ENCODE data around the gene POLR1C. TPM values are rescaled to one million over a fixed set of nuclear protein-coding genes. Genes with fewer than 3 reads are reported as not detected.

POLR1C gene
- total and polyA plus RNA-seq, 7 donors = 17.5 to 64.5 (median 24.7) TPM

DNA sequence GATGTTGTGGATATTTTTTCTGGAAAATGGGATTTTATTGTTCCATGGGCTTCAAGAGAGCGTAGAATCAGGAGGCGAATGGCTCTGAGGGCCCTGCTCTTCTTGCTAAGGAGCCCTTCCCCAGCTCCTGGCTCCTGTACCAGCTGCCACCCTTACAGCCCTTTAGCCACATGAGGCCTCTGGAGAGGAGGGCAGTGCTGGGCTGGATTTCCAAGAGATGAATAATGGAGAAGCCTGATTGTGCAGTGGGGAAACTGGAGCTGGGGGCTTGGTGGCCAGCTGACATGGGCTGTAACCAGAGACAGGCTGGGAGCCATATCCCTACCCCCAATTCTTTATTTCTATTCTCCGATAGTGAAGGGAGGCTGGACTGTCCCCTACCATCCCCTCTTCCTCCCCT lies 16.0 kb upstream of the POLR1C start:
- H3K4me3 ChIP-seq = no peak overlapping the region
- WGBS, 3 donors = 96 to 98% (median 96%) methylated on average over 3 of the region's 3 CpGs
- H3K4me1 ChIP-seq = peaks cover 16% of the 10 kb centered on the region
- ATAC-seq (no peak), DNase-seq (no peak)
- TF ChIP-seq, protein P1, sequence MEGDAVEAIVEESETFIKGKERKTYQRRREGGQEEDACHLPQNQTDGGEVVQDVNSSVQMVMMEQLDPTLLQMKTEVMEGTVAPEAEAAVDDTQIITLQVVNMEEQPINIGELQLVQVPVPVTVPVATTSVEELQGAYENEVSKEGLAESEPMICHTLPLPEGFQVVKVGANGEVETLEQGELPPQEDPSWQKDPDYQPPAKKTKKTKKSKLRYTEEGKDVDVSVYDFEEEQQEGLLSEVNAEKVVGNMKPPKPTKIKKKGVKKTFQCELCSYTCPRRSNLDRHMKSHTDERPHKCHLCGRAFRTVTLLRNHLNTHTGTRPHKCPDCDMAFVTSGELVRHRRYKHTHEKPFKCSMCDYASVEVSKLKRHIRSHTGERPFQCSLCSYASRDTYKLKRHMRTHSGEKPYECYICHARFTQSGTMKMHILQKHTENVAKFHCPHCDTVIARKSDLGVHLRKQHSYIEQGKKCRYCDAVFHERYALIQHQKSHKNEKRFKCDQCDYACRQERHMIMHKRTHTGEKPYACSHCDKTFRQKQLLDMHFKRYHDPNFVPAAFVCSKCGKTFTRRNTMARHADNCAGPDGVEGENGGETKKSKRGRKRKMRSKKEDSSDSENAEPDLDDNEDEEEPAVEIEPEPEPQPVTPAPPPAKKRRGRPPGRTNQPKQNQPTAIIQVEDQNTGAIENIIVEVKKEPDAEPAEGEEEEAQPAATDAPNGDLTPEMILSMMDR (IDR thresholded peaks at IDR 0.05) = no peak
- H3K9me3 ChIP-seq = no peaks in the 10 kb centered on the region
- H3K27ac ChIP-seq = no peak overlapping the region
- H3K27me3 ChIP-seq (ENCODE audit: insufficient read depth in 3 of 3, low read length in 2 of 3) = no peaks in the 10 kb centered on the region
- intact Hi-C loops (cut with DNase I) = no loop called here
- peaks cover 0 to 84% of the 10 kb centered on the region in 2 donors for H3K36me3 ChIP-seq (ENCODE audit: insufficient read depth in 1 of 2, low read depth in 1 of 2)

DNA sequence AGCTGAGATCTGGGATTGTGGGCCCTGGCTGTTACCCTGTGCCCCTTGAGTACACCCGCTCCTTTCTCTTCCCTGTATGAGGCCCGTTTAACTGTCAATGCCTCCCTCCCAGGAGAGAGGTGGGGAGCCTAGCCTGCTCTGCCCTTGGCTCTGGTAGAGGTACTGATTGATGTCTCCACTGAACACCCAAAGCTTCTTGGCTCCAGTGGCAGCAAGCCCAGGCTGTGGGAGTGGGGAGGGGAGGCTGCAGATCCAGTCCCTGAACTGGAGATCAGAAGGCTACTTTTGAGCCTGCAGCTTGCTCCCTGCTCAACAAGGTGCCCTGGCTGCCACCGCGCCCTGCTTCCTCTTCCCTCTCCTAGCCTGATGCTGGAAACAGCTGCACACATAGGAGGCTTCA lies 14.2 kb upstream of the POLR1C start:
- Histone ChIP-seq H3K4me3 (no peak overlapping the region), H3K36me3 (ENCODE audit: insufficient read depth in 1 of 2, low read depth in 1 of 2) (peaks cover 0 to 82% of the 10 kb centered on the region in 2 donors), H3K27me3 (ENCODE audit: insufficient read depth in 3 of 3, low read length in 2 of 3) (no peaks in the 10 kb centered on the region), H3K4me1 (peaks cover 3% of the 10 kb centered on the region), H3K27ac (no peak overlapping the region), H3K9me3 (no peaks in the 10 kb centered on the region)
- DNase-seq (peak in 1 of 2 donors; percentile 43), ATAC-seq (no peak)
- 83 to 86% (median 83%) methylated on average over 4 of the region's 4 CpGs for WGBS, 3 donors
- TF ChIP-seq, protein P1 (IDR thresholded peaks at IDR 0.05) = no peak
- intact Hi-C loops (cut with DNase I) = no loop called here

- Histone ChIP-seq H3K27me3 (ENCODE audit: insufficient read depth in 3 of 3, low read length in 2 of 3) (no peaks in the 10 kb centered on the region), H3K4me3 (no peak overlapping the region), H3K36me3 (ENCODE audit: insufficient read depth in 1 of 2, low read depth in 1 of 2) (peaks cover 0 to 74% of the 10 kb centered on the region in 2 donors), H3K9me3 (no peaks in the 10 kb centered on the region), H3K4me1 (peaks cover 3% of the 10 kb centered on the region), H3K27ac (no peak overlapping the region)
- 87 to 90% (median 89%) methylated on average over 8 of the region's 8 CpGs for WGBS, 3 donors
- peak in 1 of 2 donors; percentile 39 for DNase-seq
- intact Hi-C loops (cut with DNase I) = no loop called here
- TF ChIP-seq, protein P1 (IDR thresholded peaks at IDR 0.05) = no peak
- ATAC-seq = no peak
Measured at GRCh38 chr6:43503443-43503842, 13.4 kb upstream of the POLR1C start.

DNA sequence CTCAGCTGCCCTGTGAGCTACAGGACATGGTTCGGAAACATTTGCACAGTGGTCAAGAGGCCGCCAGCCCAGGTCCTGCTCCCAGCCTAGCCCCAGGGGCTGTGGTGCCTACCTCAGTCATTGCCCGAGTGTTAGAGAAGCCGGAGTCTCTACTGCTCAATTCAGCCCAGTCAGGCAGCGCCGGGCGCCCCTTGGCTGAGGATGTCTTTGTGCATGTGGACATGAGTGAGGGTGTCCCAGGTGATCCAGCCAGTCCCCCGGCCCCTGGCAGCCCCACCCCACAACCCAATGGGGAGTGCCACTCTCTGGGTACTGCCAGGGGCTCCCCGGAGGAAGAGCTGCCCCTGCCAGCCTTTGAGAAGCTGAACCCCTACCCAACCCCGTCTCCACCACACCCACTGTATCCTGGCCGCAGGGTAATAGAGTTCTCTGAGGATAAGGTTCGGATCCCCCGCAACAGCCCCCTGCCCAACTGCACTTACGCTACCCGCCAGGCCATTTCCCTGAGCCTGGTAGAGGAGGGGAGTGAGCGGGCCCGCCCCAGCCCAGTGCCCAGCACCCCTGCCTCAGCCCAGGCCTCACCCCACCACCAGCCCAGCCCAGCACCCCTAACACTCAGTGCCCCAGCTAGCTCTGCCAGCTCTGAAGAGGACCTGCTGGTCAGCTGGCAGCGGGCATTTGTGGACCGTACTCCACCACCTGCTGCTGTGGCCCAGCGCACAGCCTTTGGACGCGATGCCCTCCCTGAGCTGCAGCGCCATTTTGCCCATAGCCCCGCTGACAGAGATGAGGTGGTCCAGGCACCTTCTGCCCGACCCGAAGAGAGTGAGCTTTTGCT lies 11.9 kb upstream of the POLR1C start:
- no peak overlapping the region for H3K27ac ChIP-seq
- ATAC-seq = no peak
- peaks cover 0 to 59% of the 10 kb centered on the region in 2 donors for H3K36me3 ChIP-seq (ENCODE audit: insufficient read depth in 1 of 2, low read depth in 1 of 2)
- peaks cover 0 to 9% (median 0%) of the 10 kb centered on the region in 3 donors for H3K27me3 ChIP-seq (ENCODE audit: insufficient read depth in 3 of 3, low read length in 2 of 3)
- TF ChIP-seq, protein P1 (IDR thresholded peaks at IDR 0.05) = no peak
- H3K4me1 ChIP-seq = peaks cover 3% of the 10 kb centered on the region
- WGBS, 3 donors = 83 to 90% (median 85%) methylated on average over 23 to 26 of the region's 26 CpGs
- H3K9me3 ChIP-seq = no peaks in the 10 kb centered on the region
- DNase-seq = peak in 1 of 2 donors; percentile 43
- intact Hi-C loops (cut with DNase I) = no loop called here
- no peak overlapping the region for H3K4me3 ChIP-seq
